ENCODE data around the gene ENPP7.

ENPP7 gene, protein sequence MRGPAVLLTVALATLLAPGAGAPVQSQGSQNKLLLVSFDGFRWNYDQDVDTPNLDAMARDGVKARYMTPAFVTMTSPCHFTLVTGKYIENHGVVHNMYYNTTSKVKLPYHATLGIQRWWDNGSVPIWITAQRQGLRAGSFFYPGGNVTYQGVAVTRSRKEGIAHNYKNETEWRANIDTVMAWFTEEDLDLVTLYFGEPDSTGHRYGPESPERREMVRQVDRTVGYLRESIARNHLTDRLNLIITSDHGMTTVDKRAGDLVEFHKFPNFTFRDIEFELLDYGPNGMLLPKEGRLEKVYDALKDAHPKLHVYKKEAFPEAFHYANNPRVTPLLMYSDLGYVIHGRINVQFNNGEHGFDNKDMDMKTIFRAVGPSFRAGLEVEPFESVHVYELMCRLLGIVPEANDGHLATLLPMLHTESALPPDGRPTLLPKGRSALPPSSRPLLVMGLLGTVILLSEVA

DNA sequence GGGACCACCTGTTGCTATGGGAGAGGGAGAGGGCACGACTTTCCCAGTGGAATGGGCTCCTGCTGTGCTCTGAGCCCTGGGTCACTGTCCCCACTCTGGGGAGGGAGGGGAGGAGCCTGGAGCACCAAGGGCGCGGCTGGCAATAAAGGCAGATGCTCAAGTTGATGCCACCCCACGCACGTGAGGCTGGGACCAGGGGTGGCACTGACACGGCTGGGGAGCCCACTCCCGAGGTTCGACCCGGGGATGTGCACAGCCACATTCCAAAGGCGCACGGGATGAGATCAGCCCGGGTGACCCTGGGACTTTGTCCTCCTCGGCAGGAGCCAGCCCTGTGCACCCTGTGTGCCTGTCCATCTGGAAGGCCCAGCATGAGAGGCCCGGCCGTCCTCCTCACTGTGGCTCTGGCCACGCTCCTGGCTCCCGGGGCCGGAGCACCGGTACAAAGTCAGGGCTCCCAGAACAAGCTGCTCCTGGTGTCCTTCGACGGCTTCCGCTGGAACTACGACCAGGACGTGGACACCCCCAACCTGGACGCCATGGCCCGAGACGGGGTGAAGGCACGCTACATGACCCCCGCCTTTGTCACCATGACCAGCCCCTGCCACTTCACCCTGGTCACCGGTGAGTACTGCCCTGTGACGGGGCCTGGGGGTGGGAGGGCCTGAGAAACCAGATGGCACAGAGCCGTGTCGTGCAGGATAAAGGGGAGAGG is at the start of gene ENPP7:
TSS of gene ENPP7 (plus strand) at position 175 of the 715 bp plus-strand sequence. CDS start at position 372, 197 bp downstream.
- intact Hi-C loops (cut with DNase I; ENCODE audit: low total_unique reads), result no loop called here
- Histone ChIP-seq H3K4me3 (no peak within 1 kb of the TSS), H3K27ac (no peak within 1 kb of the TSS)

DNA sequence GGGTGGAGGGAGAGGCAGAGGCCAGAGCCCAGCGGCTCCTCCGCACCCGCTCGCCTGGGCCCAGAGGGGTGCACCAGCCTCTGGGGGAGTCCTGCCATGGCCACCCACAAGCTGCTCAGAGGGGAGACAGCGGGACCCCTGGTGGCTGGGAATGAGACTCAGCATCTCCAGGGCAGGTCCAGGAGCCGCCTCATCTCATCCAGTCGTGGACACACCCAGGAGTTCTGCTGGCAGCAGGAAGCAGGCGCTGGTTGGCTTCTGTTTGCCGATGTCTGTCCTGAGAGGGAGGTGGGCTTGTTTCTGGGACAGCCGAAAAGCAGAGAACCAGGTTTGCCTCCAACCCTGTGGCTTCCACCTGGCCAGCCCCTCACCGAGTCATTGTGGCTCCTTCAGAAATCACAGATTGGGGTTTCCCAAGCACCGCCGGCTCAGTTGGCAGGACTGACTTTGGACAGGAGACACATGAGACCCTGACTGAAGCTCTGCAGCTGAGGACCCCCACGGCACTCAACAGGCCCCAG is 49.6 kb upstream of the ENPP7 start:
- no peak for DNase-seq
- H3K27ac ChIP-seq, result no peak overlapping the region
- no peaks in the 10 kb centered on the region for H3K36me3 ChIP-seq
- no peaks in the 10 kb centered on the region for H3K4me1 ChIP-seq
- H3K27me3 ChIP-seq, result peaks cover 0 to 80% of the 10 kb centered on the region in 2 donors
- TF ChIP-seq, protein P1, sequence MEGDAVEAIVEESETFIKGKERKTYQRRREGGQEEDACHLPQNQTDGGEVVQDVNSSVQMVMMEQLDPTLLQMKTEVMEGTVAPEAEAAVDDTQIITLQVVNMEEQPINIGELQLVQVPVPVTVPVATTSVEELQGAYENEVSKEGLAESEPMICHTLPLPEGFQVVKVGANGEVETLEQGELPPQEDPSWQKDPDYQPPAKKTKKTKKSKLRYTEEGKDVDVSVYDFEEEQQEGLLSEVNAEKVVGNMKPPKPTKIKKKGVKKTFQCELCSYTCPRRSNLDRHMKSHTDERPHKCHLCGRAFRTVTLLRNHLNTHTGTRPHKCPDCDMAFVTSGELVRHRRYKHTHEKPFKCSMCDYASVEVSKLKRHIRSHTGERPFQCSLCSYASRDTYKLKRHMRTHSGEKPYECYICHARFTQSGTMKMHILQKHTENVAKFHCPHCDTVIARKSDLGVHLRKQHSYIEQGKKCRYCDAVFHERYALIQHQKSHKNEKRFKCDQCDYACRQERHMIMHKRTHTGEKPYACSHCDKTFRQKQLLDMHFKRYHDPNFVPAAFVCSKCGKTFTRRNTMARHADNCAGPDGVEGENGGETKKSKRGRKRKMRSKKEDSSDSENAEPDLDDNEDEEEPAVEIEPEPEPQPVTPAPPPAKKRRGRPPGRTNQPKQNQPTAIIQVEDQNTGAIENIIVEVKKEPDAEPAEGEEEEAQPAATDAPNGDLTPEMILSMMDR (IDR thresholded peaks at IDR 0.05), result no peak
- H3K4me3 ChIP-seq, result no peak overlapping the region
- no peaks in the 10 kb centered on the region for H3K9me3 ChIP-seq
- intact Hi-C loops (cut with DNase I; ENCODE audit: low total_unique reads), result no loop called here

More for the DNA sequence above, at the start of gene ENPP7:
- H3K4me1 ChIP-seq, result peaks cover 0 to 10% (median 2%) of the 10 kb centered on the region in 4 donors
- no peak for DNase-seq
- H3K36me3 ChIP-seq, result no peaks in the 10 kb centered on the region
- no peaks in the 10 kb centered on the region for H3K9me3 ChIP-seq
- no peaks in the 10 kb centered on the region for H3K27me3 ChIP-seq
- TF ChIP-seq, protein P1 (IDR thresholded peaks at IDR 0.05), result no peak

DNA sequence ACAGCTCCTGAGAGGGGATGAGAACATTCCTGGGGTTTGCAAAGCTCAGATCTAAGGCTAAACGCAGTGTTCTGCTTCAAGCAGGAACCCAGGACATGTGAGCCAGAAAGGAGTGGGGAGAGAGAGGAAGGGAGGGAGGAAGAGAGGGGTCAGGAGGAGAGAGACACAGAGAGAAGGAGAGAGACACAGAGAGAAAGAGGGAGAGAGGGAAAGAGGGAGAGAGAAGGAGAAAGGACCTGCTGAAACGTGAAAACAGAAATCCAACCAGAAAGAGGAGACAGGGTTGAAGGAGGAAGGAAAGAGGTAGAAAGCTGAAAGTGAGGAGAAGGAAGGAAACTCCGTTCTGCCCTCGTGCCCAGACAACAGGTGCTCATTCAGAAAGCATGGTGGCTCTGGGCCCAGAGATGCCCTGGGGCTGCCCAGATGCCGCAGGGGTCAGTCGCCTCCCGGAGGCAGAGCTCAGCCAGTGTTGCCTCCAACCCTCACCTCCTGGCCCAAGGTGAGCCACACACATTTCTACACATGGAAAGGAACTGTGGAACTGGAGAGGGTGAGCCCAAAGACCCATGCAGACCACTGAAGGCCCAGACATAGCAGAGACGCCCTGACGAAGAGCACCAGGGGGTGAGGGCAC is 49.0 kb upstream of the ENPP7 start:
- intact Hi-C loops (cut with DNase I; ENCODE audit: low total_unique reads), result no loop called here
- TF ChIP-seq, protein P1 (IDR thresholded peaks at IDR 0.05), result no peak
- DNase-seq, result no peak
- Histone ChIP-seq H3K4me3 (no peak overlapping the region), H3K36me3 (no peaks in the 10 kb centered on the region), H3K27me3 (peaks cover 0 to 86% of the 10 kb centered on the region in 2 donors), H3K4me1 (no peaks in the 10 kb centered on the region), H3K9me3 (no peaks in the 10 kb centered on the region), H3K27ac (no peak overlapping the region)

DNA sequence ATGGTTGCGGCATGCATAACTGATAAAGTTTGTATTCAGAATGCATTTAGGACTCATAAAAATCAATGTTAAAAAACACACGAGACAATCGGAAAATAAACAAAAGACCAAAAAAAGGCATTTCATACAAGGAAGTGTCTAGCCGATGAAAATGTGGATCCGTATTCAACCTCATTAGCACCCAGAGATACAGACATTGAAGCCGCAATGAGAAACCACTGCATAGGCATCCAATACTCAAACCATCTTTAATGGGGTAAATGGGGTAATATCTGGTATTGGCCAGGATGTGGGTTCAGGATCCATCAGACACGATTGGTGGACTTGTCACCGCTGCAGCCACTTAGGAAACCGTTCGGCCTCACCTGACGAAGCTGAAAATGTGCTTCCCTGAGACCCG is 47.4 kb upstream of the ENPP7 start:
- no peaks in the 10 kb centered on the region for H3K36me3 ChIP-seq
- intact Hi-C loops (cut with DNase I; ENCODE audit: low total_unique reads), result no loop called here
- DNase-seq, result no peak
- H3K9me3 ChIP-seq, result no peaks in the 10 kb centered on the region
- TF ChIP-seq, protein P1 (IDR thresholded peaks at IDR 0.05), result no peak
- no peaks in the 10 kb centered on the region for H3K4me1 ChIP-seq
- H3K27ac ChIP-seq, result no peak overlapping the region
- H3K27me3 ChIP-seq, result peaks cover 0 to 78% of the 10 kb centered on the region in 2 donors
- no peak overlapping the region for H3K4me3 ChIP-seq

DNA sequence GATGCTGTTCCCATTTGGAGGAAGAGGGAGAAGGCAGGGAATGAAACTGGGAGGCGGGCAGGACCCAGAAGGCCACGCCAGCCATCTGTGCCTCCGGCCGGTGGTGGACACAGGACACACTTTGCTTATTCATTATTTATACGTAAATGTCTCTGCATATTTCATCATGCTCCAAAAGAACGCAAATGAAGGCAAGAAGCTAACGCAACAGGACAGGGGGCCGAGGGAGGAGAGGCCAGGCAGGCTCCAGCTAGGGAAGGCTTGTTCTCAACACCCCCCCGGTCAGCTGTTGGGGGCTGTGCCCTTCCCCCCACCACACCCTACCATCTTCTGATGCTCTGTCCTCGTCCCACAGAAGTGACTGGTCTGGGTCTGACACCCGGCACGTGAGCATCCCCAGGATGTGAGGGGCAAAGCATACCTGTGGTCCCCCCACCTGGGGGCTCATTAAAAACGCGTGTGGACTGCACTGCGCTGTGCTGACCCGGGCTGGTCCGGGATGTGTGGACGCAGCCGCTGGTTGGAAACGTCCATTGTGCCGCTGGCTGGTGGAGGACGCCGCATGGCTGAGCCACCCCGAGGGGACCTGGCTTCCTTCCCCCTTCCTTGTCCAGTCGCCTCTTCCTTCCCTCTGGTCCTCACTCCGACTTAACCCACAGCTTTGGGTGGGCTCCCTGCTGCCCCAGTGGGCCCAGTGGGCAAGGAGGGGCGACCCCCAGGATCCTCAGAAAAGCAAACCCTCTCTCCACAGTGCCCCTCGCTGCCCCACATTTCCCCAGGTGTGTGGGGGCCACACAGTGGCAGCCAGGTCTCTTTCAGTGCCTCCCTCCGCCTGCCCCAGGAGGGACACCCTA is 46.4 kb upstream of the ENPP7 start:
- Histone ChIP-seq H3K9me3 (no peaks in the 10 kb centered on the region), H3K36me3 (no peaks in the 10 kb centered on the region), H3K4me3 (no peak overlapping the region), H3K27me3 (peaks cover 0 to 68% of the 10 kb centered on the region in 2 donors), H3K4me1 (no peaks in the 10 kb centered on the region), H3K27ac (no peak overlapping the region)
- TF ChIP-seq, protein P1 (IDR thresholded peaks at IDR 0.05), result no peak
- intact Hi-C loops (cut with DNase I; ENCODE audit: low total_unique reads), result no loop called here
- DNase-seq, result no peak
